ENCODE data around the gene RGR.

The RGR gene

DNA sequence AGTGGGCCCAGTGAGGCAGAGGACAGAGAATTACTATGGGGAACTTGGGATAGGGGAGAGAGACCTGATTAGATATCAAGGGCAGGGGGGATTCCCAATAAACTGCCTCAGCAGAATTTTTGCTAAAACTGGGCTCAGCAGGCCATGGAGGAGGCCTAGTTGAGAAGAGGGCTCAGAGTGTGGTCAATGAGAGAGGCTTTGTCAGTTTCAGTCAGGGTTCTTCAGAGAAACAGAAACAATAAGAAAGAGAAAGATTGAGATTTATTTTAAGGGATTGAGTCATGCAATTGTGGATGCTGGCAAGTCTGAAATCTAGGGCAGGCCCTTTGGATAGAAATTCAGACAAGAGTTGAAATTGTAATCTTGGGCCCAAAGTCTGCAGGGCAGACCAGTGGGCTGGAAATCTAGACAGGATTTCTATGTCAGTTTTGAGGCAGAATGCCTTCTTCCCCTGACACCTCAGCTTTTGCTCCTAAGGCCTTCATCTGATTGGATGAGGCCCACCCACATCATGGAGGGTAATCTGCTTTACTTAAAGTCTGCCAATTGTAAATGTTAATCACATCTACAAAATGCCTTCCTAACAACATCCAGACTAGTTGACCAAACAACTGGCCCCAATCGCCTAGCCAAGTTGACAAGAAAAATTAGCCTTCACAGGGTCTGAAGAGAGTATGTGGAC is 50.1 kb downstream of the RGR start:
- no peak for DNase-seq (ENCODE audit: low read depth in 2 of 2)

DNA sequence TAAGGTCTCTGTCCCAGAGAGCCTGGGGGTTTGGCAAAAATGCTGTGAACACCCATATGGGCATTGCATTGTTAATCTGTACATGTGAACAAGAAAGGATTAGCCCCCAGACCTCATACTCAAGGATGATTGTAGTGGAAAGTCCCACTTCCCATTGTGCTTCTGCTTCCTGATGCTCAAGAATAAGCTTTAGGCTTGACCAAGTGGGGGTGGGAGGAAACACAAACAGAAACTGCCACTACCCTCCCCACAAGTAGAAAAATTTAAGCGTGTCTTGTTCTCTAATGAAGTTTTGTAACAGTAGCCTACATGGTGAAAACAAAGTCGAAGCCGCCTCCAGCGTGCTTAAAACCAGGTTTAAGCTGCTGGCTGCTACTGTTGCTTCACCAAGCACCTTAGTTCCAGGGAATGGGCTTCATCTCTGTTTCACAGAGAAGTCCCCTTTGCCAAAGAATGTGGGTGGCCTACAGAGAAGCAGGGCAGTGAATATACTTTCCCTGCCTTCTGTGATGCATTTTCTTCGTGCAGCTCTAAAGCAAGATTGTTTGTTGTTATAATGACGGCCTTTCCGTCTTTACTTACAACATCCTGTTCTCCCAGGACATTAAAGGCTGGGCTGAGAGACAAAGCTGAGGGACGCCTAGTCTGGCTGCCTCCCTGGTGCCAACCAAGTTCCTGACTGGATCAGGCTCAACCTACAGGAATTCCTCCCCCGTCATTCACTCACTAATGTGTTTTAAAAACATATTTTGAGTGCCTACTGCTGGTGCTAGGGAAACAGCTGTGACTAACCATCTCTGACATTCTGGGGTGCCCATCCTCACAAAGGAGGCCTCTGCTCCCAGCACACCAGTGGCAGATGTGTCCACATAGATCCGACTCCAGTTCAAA is 51.5 kb downstream of the RGR start:
- DNase-seq (ENCODE audit: low read depth in 2 of 2): no peak

DNA sequence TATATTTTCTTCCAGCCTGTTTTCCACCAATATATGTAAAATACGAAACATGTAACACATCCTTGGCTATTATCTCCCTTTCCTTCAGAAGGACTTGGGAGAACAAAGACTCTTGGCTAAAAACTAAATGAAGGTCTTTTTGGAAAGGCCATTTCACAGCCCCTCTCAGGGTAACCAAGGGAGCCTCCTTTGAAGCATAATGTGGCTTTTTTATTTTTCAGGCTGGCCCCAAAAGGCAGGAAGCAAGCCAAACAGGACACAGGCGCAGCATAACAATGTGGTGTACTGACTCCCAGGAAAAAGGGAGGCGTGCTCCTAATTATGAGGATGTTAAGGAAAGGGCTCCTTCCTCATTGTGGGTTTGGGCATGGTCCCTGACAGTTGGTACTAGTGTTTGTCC is 53.2 kb downstream of the RGR start:
- DNase-seq (ENCODE audit: low read depth in 2 of 2): no peak

DNA sequence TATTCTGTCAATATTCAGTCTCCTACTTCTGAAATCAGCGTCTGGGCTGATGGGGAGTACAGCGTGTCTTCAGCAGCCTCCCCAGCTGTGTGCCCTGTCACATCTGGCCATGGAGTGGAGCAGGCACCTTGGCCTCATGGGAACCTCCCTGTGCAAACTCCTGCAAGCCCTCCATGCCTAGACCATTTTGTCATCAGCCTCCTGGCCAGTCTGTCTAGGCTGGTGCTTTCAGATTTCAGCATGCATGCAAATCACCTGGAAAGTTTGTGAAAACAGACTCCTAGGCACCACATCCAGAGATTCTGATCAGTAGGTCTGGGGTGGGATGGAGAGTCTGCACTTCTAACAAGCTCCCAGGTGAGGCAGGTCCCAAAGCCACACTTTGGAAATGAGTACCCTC is 57.4 kb downstream of the RGR start:
- DNase-seq (ENCODE audit: low read depth in 2 of 2): no peak

DNA sequence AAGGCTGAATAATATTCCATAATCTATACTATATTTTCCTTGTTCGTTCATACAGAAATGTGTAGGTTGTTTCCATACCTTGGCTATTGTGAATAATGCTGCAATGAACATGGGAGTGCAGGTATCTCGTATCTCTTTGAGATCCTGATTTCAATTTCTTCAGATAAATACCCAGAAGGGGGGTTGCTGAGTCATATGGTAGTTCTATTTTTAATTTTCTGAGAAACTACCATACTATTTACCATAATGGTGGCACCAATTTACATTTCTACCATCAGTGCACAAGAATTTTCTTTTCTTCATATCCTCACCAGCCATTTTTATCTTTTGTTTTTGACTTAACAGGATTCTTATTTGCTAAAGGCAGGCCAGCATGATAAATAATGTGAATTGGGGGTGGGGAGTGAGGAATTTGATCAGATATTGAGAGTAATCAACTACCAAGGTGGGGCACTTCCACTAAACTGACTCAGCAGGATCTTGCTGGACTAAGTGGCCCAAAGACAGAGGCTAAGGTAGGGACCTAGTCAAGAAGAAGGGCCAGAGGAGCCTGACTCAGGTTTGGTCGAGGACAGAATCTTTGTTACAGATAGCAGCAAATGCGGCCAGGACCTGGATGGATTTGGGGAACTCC is 62.0 kb downstream of the RGR start:
- DNase-seq (ENCODE audit: low read depth in 2 of 2): no peak

DNA sequence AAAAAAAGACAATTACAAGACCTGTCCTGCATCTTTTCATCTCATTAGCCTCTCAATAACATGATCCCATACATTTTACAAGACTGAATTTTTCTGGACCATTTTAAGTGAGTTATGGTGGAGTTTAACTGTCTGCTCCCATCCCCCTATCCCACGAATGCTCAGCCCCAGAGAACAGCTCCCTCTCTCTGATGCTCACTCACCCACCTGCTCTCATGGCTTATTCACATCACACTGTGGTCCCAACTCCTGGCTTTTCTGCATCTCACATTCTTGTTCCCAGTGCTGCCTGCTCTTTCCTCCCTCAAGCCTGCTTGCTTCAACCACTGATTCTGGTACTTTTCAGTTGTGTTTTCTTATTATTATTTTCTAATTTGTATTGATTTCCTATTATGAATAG is 63.2 kb downstream of the RGR start:
- no peak for DNase-seq (ENCODE audit: low read depth in 2 of 2)

DNA sequence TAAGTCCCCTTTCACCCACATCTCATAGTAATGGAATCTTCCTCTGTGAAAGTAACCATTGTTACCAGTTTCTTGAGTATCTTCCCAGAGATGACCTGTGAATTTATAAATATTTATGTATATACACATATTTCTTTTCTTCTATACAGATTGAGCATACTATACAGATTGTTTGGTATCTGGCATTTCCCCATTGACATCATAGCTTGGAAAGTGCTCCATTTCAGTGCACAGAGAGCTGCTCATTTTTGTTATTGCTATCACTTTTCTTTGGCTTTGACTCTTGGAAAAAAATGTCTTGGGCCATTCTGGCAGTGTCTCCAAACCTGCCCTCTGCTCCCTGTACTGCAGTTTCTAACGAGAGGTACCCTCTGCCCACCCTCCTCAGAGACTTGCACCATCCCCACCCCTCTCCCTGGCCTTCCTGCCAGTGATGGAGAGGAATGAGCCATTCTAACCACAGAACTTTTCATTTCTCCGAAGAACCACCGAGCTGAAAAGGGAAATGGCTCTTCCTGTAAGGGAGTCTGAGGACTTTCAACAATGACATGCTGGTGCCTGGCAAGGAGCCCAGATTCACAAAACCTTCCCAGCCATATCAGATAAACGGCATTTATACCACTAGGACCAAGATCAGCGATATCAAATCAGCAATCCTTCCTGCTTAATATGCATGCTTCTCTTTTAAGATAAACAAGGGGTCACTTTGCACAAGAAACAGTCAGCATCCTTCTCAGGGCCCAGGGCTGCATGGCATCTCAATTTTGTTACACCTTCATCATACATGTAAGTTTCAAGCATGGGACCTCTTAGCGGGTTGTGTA is 63.8 kb downstream of the RGR start:
- DNase-seq (ENCODE audit: low read depth in 2 of 2): peak; percentile 28 to 58
